Mucosa of descending colon (tissue), 3 donors: ENCODE data around the gene KIAA0040. TPM values are rescaled to one million over a fixed set of nuclear protein-coding genes. Genes with fewer than 3 reads are reported as not detected.
A peak's percentile ranks its signal among the peaks of the same experiment; 100 is the strongest.

Experiments used
- ATAC-seq: fragments of 200-7000 bp; cut with Tn5 transposase; one replicate; pipeline ENCODE4 v1.9.1; 2020; ENCODE audit warnings: mild to moderate bottlenecking, moderate library complexity
- DNase-seq, 3 donors: peaks; one replicate each; pipeline ENCODE4 v3.0.0-alpha.2; 2020
- H3K36me3 ChIP-seq: fragments of 200-600 bp; one replicate; pipeline ENCODE4 v1.8.0; 2021; ENCODE audit warnings: low read depth, mild to moderate bottlenecking
- H3K4me1 ChIP-seq: fragments of 200-600 bp; one replicate; pipeline ENCODE4 v1.8.0; 2021; ENCODE audit warnings: low read depth, mild to moderate bottlenecking
- H3K4me3 ChIP-seq: fragments of 200-600 bp; one replicate; pipeline ENCODE4 v1.8.0; 2021; ENCODE audit warnings: mild to moderate bottlenecking
- H3K9me3 ChIP-seq: fragments of 200-600 bp; one replicate; pipeline ENCODE4 v1.8.0; 2021; ENCODE audit warnings: mild to moderate bottlenecking
- CTCF ChIP-seq: fragments of 200-600 bp; IDR thresholded peaks from one replicate; pipeline ENCODE4 v1.8.0; 2022; ENCODE audit warnings: antibody characterized with exemption, mild to moderate bottlenecking
- intact Hi-C, 2 donors: fragments of 100-400 bp; cut with DNase I in 1 of 2; cut with micrococcal nuclease in 1 of 2; formaldehyde crosslinking; loops; one replicate each; pipeline versions ENCODE4 v1.11.0 to v1.11.1; 2022; cut with DNase I, micrococcal nuclease
- total RNA-seq, 3 donors: library from RNA; stranded (reverse); fragmentation: NEBNext Ultra II Directional in 2 of 3; extraction: Animal tissue kit (Norgen Biotek cat#: 25700) in 2 of 3; gene quantifications; one replicate each; pipeline versions ENCODE4 v1.2.1 to v1.2.4, GENCODE V29; 2021 to 2023
- donor health status: DM: no; HTN: no; CAD: no; lungs with moderate emphysema.
- donor health status: DM: no; HTN: no; CAD: no.
- donor health status: DM: no; HTN: yes; CAD: no.

Gene KIAA0040
- total RNA-seq, 3 donors from 2014 or later = 13.3 to 18.8 (median 13.3) TPM

DNA sequence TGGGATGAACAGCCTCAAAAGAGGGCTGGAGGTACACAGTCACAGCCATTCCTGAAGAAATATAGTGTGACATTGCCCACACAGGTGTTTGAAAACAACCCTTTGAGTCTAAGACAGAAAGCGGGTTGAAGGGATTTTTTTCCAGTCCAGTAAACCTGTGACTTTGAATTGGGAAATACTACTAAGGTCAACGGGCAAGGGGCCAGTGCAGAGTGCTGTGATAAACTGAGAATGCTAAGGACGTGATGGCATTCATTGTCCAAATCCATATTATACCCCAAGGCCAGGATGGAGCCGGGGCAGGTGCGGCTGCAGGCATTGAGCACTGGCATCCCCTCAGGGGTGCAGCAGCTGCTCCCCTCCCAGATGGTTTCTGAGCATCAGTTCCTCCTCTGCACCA lies 36.6 kb downstream of the KIAA0040 start:
- Histone ChIP-seq H3K4me3 (no peak overlapping the region), H3K9me3 (no peaks in the 10 kb centered on the region), H3K4me1 (no peaks in the 10 kb centered on the region), H3K36me3 (no peaks in the 10 kb centered on the region)
- TF ChIP-seq CTCF = no peak
- ATAC-seq = no peak
- no peak for DNase-seq
- intact Hi-C loops = loop anchor here in 1 of 2 donors (5.0 kb wide), 1 partner anchor 66 kb away; no protein-coding TSS in a partner anchor

DNA sequence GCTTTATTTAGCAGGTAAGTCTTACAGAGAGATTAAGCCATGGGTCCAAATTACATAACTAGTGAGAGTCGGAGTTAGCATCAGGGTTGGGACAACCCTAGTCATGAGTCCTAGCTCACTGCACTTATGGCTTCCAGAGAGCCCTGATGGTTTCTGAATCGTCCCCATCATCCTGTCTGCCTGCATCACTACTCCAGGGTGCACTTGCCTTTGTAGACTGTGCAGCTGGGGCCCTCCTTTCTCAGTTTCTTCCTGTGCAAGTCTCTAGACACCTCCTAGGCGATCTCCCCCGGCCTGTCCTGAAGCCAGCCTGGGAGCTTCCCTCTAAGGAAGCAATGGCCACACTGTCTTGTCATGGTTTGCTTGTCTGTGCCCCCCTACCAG lies 37.1 kb downstream of the KIAA0040 start:
- no peaks in the 10 kb centered on the region for H3K4me1 ChIP-seq
- H3K4me3 ChIP-seq = no peak overlapping the region
- intact Hi-C loops = loop anchor here in 1 of 2 donors (5.0 kb wide), 1 partner anchor 67 kb away; no protein-coding TSS in a partner anchor
- H3K9me3 ChIP-seq = no peaks in the 10 kb centered on the region
- ATAC-seq (no peak), DNase-seq (no peak)
- no peak for TF ChIP-seq CTCF
- no peaks in the 10 kb centered on the region for H3K36me3 ChIP-seq

DNA sequence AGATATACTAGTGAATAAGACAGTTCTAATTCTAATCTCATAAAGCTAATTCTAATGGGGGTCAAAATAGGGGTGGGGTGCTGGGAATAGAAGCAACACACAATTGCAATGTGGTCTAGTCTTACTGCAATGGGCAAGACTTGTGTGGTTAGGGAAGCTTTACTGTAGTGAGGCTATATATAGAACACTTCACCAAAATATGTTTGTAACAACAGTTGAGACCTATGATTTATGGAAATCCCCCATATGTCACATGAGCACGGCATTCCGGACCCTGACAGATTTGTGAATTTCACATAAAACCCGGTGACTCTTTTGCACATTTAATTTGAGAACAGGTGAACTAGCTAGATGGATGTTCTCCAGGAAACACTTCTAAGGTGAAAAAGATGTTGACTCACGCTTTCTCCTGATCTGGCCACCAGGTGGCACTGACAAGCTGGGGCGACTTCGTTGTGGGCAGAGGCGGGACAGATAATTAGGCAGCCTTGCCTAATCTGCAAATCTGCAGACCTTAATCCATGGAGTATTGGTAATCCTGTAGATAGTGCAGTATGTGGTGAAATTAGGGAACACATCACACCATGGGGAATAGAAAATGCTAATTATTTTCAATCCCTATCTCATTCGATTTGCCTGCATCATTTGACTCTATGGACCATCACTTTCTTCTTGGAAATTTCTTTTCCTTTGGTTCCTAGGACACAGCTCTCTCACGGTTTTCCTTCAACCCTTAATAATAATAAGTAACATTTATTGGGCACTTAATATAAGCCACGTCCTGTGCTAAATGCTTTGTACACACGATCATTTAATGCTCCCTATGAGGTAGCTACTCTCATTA lies 37.7 kb downstream of the KIAA0040 start:
- intact Hi-C loops = loop anchor here (5.0 kb wide), 2 partner anchors 67 to 162 kb away; no protein-coding TSS in a partner anchor
- H3K4me3 ChIP-seq = no peak overlapping the region
- DNase-seq (peak; percentile 59 to 83 (median 82)), ATAC-seq (peak; percentile 78)
- H3K9me3 ChIP-seq = no peaks in the 10 kb centered on the region
- H3K4me1 ChIP-seq = no peaks in the 10 kb centered on the region
- no peaks in the 10 kb centered on the region for H3K36me3 ChIP-seq
- peak; percentile 62 for TF ChIP-seq CTCF

DNA sequence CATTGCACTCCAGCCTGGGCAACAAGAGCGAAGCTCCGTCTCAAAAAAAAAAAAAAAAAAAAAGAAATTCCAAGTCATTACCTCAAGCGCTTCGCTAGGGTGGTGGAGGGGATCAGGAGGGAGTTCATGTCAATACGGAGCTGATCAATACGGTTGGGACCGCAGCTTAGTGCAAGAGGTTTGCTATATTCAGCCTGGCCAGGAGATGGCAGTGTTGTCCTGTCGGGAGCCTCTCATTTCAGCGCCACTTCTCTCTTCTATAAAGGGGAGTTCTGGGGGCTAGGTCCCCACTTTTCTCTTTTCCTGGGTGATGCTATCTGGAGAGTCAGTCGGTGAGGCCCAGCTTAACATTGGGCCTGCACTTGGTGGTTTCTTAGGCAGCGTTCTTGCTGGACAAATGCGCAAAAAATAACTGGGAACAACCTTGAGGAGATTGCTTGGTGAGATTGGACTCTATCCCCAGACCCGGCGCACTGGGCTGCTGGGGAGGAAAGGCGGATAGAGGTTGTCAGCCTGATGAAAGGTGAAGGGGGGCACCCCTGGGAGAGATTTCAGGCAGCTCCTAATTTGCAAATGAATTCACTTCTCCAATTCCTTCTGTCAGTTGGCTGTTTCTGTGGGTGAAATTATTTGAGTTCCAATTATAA lies 40.4 kb downstream of the KIAA0040 start:
- Histone ChIP-seq H3K9me3 (no peaks in the 10 kb centered on the region), H3K36me3 (no peaks in the 10 kb centered on the region), H3K4me3 (no peak overlapping the region), H3K4me1 (no peaks in the 10 kb centered on the region)
- DNase-seq = peak in 2 of 3 donors; percentile 57 to 72
- peak; percentile 50 for TF ChIP-seq CTCF
- ATAC-seq = peak; percentile 79
- intact Hi-C loops = loop anchor here (2.0 to 5.0 kb wide), 2 partner anchors 165 to 167 kb away; no protein-coding TSS in a partner anchor

- intact Hi-C loops = loop anchor here in 1 of 2 donors (5.0 kb wide), 1 partner anchor 167 kb away; no protein-coding TSS in a partner anchor
- no peaks in the 10 kb centered on the region for H3K4me1 ChIP-seq
- no peaks in the 10 kb centered on the region for H3K9me3 ChIP-seq
- no peak for TF ChIP-seq CTCF
- no peaks in the 10 kb centered on the region for H3K36me3 ChIP-seq
- DNase-seq (no peak), ATAC-seq (no peak)
- no peak overlapping the region for H3K4me3 ChIP-seq
These were observed 41.8 kb downstream of the KIAA0040 start for GRCh38 chr1:175150596-175151319.
